Measurements from ENCODE around the gene CUBN.

CUBN gene

DNA sequence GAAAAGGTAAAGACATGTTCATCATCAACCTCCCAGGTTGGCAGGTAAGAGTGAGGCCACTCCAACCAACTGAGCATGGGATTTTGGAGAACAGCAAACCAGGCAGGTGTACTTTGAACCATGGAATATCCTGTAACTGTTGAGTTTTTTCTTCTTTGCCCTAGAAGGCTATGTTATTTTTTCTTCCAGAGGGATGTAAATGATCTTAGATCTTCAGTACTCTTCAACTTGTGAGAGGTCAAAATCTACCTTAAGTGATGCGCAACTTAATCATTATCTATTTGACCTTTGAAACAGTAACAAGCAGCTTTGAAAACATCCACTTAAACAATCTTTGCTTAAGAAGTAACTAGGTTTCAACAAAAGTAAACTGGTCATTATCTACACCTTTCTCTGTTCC is at the start of gene CUBN:
CUBN (minus strand) TSS at position 71 of the 400 bp plus-strand sequence; CDS start at position 25, 46 bp downstream.
- DNase-seq (ENCODE audit: low read depth), result no peak

DNA sequence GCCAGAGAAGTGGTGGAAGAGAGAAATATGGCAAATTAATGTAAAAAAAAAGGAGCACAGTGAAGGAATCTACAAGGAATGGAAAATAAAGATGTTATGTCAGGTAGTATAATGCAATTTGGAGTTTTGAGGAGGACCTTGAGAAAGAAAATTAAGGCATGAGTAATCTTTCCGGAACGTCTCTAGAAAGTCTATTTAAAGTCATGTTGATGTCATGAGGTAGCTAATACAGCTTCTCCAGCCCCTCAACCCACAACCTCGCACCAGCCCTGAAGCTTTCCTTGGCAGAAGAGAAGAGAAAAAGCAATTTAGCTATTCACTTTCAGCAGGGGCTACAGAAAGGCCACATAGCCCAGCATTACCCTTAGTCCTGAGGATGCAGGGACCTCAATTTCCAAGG is 49.4 kb upstream of the CUBN start:
- no peak for DNase-seq (ENCODE audit: low read depth)

DNA sequence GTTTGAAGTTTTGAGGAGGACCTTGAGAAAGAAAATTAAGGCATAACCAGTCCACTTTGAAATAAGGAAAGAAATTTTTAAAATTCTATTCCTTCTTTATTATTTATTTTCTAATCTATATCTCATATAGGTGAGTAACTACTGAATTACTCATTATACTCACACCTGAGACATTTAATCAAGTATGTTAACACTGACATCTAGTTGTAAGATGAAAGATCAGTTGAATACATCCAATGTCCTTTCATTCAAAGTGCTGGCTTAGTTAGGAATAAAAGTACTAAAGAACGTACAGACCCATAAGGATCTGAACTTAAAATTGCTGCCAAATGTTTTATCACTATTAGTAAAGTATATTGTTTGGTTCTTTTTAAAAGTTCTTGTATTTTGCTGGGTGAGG is 48.4 kb upstream of the CUBN start:
- DNase-seq (ENCODE audit: low read depth), result no peak

DNA sequence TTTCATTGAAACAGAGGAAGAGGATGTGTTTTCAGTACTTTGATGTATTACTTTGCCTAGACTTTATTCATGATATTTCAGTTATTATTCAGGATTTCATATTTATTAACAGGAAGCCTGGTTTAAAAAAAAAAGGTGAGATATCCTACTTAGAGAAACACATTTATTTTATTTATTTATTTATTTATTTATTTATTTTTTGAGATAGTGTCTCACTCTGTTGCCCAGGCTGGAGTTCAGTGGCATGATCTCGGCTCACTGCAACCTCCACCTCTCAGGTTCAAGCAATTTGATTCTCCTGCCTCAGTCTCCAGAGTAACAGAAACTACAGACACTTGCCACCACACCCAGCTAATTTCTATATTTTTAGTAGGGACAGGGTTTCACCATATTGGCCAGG is 47.4 kb upstream of the CUBN start:
- DNase-seq (ENCODE audit: low read depth), result no peak

DNA sequence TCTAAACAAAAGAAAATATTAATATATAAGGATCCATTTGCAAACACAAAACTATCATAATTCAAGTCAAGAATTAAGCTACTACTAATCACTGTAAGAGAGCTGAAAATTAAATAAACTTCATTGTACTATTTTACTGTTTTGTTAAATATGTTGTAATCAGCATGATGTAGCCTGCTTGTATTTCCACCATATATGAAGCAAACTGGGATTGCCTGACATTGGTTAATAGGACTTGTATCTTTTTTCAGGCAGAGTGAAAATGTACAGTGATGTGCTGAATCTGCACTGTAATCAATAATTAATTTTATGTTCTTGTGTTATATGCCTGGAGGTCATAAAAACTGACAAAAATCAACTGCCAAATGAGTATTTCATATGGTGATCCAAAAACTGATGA is 46.5 kb upstream of the CUBN start:
- no peak for DNase-seq (ENCODE audit: low read depth)

DNA sequence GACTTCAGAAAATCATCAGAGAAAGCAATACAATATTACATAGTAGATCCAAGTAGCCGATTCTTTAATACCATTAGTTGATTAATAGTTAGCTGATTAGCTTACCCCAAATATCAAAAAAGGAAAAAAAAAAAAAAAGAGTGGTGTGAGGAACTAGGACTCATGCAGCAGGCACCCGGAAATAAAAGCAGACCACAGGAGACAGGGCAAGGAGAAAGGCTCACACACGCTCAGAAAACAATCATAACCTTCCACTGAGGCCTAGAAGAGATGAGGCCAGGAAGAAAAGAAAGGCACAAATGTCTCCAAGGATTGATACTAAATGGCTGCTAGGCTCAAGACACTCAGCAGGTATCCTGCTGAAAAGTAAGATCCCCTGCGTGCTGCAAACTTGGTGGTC is 45.9 kb upstream of the CUBN start:
- no peak for DNase-seq (ENCODE audit: low read depth)

DNA sequence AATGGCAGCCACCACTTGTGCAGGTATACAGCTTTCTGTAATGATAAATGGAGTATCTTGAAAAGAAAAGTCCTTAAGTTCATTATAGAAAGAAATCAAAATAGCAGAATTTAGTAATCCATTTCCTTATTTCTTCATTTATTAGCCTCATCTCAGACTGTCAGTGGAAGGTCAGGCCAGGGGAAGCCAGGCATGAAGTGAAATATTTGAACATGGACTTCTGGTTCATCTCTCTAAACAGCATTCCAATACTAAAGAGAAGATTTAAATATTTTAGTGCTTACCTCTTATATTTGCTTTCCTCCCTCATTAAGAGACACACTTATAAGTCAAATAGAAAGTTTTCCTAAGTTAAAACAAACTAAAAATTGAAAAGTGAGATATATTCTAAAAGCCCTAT is 45.0 kb upstream of the CUBN start:
- no peak for DNase-seq (ENCODE audit: low read depth)

DNA sequence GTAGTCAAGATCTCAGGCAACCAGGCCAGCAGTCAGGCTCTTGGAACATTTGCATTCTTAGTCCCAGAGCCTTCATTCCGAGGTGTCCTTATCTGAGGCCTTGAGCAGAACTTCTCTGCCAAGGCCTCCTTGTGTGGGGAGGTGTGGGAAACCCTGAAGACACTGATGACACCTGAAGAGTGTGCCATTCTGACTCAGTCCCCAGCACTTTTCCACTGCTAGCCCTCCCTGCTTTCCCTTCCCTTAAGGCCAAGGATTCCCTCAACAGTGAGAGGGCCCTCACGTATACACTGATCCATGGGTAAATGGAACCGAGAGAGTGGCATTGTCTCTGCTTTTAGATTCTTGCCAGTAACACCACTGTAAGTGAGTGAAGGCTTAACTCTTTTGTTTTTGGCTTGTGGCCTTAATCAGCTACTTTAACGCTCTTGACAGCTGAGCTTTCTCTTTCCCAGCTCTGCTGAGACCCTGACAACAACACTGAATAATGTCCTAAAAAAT is 41.6 kb upstream of the CUBN start:
- no peak for DNase-seq (ENCODE audit: low read depth)

DNA sequence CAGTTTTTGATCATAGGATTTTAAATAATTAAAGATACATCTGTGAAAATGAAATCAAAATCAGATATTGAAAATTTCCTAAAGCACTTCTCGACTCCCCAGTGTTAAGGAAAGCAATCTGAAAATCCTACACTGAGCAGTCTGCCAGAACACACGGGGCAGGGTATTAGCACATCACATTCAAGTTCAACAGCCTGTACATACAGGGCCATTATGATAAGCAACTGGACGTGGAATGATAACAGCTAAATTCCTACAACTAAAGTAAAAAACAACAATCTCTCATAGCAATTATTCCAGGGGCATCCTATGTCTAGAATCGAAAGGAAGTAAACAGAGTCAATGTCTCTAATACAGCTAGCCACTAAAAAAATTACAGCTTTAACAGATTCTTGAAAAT is 40.2 kb upstream of the CUBN start:
- DNase-seq (ENCODE audit: low read depth), result no peak

DNA sequence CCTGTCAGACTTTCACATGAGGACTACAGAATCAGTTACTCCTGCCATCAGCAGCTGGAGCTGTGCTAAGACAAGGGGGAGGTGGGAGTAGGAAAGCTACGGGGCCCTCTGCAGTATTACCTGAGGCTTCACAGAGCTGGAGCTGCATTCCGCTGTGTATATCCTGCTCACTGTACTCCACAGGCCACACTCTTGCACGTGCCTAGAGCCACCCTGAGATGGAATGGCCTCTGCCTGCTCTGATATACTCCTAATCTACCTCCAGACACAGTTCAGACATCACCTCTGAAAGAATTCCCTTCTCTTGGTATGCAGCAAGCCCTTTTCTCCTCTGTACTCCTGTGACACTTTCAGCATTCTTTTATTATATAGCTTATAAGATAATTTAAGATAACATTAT is 37.1 kb upstream of the CUBN start:
- DNase-seq (ENCODE audit: low read depth), result no peak

DNA sequence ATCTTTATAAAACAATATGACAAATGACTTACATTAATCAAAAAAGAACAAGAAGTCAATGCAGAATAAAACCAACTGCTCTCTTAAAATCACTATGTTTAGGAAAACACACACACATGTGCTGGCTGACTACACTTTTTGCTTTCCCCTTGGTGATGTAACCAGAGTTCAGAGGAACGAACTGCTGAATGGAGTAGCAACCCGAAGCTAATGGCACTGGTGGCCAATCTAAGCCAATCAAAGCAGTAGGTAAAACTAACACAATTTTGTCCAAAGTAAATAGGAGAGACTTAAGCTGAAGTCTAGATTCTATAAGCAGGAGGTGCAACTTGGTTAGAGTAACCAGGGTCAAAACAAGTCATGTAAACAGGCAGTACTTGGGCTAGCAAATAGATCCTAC is 33.2 kb upstream of the CUBN start:
- no peak for DNase-seq (ENCODE audit: low read depth)

DNA sequence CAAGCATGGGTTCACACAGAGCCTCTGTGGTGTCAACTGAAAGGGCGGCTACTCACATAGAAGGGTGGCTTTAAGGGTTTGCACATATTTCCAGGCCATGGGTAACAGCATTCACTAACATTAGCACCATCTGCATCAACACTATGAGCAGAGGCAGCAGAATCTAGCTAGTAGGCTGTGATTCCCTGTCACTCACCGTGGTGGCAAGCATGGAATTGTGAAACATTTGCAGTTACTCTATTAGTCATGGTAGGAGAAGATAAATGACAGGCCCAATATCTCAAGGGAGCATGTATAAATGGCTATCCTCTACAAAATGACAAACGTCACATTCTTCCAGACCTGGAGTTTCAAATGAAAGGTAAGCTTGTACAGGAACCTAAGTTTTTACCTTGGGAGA is 32.2 kb upstream of the CUBN start:
- DNase-seq (ENCODE audit: low read depth), result no peak

DNA sequence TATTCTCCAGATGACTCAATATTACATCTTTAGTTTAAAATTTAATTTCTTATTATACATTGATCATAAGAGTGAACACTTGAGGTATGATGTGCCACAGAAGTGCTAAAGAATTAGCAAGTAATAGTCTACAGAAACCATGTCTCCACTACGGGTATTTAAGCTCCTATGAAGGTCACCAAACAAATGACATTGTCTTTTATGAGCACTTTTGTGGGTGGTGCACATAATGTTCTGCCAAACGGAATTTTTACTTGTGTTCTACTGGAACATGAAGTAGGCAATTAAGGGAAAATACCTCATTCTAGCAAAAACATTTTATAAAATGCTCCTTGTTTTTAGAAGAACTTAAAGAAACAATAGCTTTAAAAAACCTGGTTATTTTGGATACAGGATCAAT is 27.4 kb upstream of the CUBN start:
- DNase-seq (ENCODE audit: low read depth), result no peak

DNA sequence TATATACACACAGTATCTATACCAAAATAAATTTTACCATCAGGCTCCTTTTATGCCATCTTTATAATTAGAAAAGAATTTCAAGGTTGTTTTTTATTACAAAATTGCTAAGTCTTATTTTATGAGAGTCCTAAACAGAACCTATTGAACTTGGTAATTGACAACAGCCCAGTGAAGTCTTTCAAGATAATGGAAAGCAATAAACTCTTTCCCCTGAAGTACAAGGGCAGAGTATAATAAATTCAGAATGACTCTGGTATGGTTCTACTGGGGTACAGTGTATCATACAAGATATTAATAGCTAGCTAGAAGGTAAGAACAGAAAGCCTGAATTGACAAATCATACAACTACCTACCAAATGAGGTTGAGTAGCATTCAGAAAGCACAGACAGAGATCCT is 26.2 kb upstream of the CUBN start:
- no peak for DNase-seq (ENCODE audit: low read depth)

DNA sequence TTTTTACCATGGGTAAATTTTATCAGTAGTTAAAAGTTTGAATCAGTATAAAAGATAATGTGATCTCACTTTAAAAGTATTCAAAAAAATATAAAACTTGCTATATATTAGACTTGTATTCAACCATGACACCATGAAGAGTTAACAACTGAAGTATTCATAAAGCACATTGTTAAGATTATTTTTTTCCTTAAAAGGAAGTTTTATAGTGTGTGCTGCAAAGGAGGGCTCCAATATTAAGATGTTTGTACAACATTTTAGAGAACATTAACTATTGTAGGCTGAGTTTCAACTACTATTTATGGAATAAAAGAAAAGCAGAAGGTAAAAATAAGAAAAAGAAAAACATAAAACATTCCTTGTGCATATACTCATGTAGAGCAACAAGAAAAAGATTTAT is 24.5 kb upstream of the CUBN start:
- DNase-seq (ENCODE audit: low read depth), result no peak

DNA sequence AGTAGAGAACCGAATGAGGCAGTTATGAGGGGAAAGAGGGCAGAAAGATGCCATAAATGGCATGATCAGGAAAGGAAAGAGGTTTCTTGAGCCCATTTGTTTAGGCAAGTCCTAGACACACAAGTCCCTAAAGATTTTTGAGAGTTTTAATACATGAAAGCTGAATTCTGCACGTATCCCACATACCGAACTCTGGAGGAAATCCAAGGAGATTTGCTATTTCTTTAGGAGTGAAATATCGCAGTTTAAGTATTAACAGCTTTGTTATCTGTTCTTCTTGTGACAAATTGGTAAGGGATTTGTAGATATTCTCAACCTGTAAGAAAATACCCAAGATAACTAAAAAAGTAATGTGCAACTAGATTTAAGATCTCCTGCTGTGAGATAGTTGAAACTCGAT is 23.7 kb upstream of the CUBN start:
- DNase-seq (ENCODE audit: low read depth), result no peak

DNA sequence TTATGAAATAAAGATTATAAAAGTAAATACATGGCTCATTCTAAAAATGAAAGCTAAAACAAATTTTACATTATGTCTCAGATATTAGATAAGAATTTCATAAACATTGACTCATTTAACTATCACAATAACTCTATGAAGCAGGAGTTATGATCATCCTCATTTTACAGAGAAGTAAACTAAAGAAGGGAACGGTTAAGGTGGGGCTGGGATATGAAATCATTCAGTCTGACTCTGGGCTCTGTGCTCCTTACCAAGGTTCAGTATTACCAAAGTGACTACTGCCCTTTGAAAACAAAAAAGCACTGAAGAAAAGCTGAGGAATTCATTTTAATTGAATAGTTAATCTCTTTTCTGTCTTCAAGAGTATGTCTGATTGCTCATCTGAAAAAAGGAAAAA is 22.1 kb upstream of the CUBN start:
- DNase-seq (ENCODE audit: low read depth), result no peak

DNA sequence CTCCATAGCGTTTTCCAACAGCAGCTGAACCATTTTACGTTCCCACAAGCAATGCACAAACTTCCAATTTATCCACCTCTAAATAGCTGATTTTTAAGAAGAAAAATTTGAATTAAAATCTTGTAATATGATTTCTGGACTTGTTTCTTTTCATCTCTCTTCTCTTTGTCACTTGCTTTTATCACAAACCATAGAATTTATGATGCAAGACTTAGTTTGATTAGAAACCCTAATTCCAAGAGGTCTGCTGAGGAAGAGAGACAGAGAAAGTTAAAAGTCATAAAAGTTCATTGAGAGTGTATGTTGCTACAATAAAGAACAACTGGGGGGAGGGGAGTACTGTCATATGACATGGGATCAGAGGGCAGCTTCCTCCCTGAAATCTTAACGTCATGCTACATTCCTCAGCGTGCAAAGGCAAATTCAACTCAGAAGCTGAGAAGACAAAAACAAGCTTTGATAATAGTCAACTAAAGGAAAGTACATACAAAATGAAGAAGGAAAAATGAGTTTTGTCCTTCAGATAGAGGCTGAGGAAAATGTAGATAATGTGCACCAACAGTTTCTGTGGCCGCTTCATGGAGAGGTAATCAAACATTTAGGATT is 18.4 kb upstream of the CUBN start:
- no peak for DNase-seq (ENCODE audit: low read depth)

DNA sequence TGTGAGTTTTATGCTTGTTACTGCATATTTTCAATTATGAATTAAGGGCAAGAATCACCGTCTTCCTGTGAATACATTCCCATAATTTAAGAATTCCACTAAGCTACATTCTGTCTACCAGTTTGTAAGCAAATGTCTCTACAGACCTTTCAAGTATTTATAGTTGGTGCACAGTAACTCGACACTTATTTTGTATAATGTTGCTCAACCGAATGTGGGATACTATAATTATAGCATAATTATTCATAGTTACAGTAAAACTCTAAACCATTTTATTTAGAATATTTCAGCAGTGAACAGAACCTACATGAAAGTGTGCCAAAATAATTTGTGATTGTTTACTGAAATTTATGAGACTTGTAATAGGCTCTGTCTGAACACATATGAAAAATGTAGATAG is 17.3 kb upstream of the CUBN start:
- no peak for DNase-seq (ENCODE audit: low read depth)

DNA sequence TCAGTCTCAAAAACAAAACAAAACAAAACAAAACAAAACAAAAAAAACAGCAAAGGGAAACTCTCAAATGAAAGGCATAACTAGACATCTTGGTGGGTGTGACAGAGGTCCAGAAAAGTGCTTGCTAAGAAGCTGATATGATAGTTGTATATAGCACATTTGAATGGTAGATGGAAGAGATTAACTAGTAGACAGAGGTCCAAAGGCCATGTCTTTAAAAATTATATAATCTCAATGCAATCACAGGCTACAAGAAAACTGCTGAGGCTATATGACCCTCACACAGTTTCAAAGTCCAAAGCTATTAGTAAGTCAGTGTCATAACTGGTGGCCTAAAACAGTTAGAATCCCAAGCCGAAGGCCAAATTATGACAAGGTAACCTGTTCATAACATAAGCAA is 15.6 kb upstream of the CUBN start:
- no peak for DNase-seq (ENCODE audit: low read depth)

DNA sequence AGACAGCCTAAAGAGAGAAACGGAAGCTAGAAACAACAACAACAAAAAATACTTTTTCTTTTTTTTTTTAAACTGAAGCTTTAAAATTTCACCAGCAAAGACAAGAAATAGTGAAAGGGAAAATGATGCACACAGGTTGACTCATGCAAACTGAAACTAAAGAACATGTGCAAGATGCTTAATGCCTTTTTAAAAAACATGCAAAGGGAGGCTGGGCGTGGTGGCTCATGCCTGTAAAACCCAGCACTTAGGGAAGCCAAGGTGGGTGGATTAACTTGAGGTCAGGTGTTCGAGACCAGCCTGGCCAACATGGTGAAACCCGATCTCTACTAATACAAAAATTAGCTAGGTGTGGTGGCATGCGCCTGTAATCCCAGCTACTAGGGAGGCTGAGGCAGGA is 15.1 kb upstream of the CUBN start:
- DNase-seq (ENCODE audit: low read depth), result no peak

DNA sequence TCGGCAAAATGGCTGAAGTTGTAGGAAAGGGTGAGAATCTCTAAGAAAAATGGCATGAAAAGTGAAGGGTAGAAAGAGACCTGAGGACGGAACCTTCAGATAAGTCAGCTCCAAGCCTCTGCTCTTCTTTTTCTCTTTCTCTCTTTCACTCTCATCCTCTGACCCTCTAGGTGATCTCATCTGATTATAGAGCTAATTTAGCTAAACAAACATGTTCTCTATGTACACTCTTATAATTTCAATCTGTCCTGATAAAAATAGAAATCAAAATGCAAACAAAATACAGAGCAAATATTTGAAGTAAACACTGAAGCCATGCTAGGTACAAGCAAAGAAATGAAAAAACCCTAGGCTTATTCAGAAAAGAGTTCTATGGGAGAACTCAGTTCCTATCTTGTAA is 14.4 kb upstream of the CUBN start:
- no peak for DNase-seq (ENCODE audit: low read depth)

DNA sequence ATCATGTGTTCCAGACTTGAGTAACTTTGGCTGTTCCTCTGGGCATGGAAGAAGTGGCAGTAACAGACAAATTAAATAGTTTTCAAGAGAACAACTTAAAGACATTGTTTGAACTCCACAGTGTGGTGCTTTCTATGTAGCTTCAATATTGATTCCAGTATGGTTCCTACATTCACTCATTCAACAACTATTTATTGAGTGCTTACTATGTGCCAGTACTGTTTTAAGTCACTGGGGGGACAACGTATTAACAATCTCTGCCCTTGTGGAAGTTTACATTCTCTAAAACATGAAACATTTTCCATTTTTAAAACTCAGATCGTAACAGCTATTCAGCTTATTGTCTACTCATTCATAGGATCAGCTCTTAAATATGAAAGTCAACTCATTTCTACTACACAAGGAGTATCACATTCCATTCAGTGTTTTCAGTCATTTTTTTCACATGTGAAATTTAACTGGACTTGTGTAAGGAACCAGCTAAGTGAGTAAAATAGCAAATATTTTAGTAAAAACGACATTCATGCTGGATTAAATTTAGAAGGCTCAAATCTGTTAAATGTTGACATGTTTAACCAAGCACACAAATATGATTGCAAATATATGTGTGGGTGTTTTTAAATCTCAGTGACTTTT is 13.6 kb upstream of the CUBN start:
- no peak for DNase-seq (ENCODE audit: low read depth)

DNA sequence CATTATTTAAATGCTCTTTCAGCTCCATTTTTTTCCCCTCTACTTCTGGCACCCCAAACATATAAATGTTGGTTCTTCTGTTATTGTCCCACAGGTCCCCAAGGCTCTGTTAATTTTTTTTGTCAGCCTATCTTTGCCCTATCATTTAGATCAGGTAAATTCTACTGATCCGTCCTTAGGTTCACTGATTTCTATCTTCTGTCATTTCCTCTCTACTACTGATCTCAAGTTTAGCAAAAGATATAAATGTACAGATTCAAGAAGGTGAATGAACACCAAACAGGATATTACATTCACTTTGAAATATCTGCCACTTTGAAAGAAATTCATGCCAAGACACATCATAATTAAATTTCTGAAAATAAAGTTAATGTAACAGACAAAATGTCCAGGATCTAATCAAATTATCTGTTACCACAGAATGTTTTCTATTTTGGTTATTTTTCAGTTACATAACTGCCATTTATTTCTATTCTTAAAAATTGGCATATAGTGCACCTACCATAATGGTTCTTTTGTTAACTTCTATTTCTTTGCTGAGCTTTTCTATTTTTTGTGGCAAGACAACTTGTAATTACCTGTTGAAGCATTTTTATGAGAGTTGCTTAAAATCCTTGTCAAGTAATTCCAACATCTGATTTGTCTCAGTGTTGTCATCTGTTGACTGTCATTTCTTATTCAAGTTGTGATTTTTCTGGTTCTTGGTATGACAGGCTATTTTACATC is 12.1 kb upstream of the CUBN start:
- DNase-seq (ENCODE audit: low read depth), result no peak

Data from fibroblast of the conjunctiva (primary cell).